GM12874 (cell line): ENCODE data around the gene APC2.

Experiments
- TF ChIP-seq, protein P1 (sequence below): IDR thresholded peaks from 2 replicates; pipeline ENCODE4 v1.5.1; 2011; ENCODE audit warnings: low read depth, mild to moderate bottlenecking, control low read depth, low read length, moderate library complexity; ENCODE audit not compliant: insufficient read depth

APC2 gene

GRCh38 chr19:1465191-1466016 is 15.5 kb downstream of the APC2 start:
- TF ChIP-seq, protein P1, sequence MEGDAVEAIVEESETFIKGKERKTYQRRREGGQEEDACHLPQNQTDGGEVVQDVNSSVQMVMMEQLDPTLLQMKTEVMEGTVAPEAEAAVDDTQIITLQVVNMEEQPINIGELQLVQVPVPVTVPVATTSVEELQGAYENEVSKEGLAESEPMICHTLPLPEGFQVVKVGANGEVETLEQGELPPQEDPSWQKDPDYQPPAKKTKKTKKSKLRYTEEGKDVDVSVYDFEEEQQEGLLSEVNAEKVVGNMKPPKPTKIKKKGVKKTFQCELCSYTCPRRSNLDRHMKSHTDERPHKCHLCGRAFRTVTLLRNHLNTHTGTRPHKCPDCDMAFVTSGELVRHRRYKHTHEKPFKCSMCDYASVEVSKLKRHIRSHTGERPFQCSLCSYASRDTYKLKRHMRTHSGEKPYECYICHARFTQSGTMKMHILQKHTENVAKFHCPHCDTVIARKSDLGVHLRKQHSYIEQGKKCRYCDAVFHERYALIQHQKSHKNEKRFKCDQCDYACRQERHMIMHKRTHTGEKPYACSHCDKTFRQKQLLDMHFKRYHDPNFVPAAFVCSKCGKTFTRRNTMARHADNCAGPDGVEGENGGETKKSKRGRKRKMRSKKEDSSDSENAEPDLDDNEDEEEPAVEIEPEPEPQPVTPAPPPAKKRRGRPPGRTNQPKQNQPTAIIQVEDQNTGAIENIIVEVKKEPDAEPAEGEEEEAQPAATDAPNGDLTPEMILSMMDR = 0 out of 2 replicates have a peak, but pooled peaks have one; percentile 21

DNA sequence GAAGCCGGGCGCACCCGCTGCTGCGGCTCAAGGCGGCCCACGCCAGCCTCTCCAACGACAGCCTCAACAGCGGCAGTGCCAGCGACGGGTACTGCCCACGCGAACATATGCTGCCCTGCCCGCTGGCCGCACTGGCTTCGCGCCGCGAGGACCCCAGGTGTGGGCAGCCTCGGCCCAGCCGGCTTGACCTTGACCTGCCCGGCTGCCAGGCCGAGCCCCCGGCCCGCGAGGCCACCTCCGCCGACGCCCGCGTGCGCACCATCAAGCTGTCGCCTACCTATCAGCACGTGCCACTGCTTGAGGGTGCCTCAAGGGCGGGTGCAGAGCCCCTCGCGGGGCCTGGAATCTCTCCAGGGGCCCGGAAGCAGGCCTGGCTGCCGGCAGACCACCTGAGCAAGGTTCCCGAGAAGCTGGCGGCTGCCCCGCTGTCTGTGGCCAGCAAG is 16.1 kb downstream of the APC2 start:
- TF ChIP-seq, protein P1 = no peak

GRCh38 chr19:1466461-1467214 is 16.7 kb downstream of the APC2 start:
- TF ChIP-seq, protein P1 = no peak

DNA sequence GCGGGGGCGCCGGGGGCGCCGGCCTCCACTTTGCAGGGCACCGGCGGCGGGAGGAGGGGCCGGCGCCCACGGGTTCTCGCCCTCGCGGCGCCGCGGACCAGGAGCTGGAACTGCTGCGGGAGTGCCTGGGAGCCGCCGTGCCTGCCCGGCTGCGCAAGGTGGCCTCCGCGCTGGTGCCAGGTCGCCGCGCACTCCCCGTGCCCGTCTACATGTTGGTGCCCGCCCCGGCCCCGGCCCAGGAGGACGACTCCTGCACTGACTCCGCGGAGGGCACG is 17.2 kb downstream of the APC2 start:
- TF ChIP-seq, protein P1 = no peak

- TF ChIP-seq, protein P1 = no peak
These were observed 17.8 kb downstream of the APC2 start for GRCh38 chr19:1467490-1468273.

DNA sequence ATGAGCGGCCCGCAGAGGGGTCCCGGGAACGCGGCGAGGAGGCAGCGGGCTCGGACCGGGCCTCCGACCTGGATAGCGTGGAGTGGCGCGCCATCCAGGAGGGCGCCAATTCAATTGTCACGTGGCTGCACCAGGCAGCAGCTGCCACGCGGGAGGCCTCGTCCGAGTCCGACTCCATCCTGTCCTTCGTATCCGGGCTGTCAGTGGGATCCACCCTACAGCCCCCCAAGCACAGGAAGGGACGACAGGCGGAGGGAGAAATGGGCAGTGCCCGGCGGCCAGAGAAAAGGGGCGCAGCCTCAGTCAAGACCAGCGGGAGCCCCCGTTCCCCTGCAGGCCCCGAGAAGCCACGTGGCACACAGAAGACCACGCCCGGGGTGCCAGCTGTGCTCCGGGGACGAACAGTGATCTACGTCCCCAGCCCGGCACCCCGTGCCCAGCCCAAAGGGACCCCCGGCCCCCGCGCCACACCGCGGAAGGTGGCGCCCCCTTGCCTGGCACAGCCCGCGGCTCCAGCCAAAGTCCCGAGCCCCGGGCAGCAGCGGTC is 18.4 kb downstream of the APC2 start:
- TF ChIP-seq, protein P1 = no peak

DNA sequence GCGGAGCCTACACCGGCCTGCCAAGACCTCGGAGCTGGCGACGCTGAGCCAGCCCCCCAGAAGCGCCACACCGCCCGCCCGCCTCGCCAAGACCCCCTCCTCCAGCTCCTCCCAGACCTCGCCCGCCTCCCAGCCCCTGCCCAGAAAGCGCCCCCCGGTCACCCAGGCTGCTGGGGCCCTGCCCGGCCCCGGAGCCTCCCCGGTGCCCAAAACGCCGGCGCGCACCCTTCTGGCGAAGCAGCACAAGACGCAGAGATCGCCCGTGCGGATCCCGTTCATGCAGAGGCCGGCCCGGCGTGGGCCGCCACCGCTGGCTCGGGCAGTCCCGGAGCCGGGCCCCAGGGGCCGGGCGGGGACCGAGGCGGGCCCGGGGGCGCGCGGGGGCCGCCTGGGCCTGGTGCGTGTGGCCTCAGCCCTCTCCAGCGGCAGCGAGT is 18.9 kb downstream of the APC2 start:
- TF ChIP-seq, protein P1 = 0 out of 2 replicates have a peak, but pooled peaks have one; percentile 5
